Activated CD4-positive, alpha-beta T cell treated with anti-CD3 and anti-CD28 coated beads for 4 hours (primary cell): ENCODE results near the gene TAF3.

Source experiments
- DNase-seq, 2 donors: peaks; one replicate each; pipeline ENCODE4 v3.0.0-alpha.2; 2020

Gene TAF3

GRCh38 chr10:8036506-8037198, 218.3 kb downstream of the TAF3 start:
- no peak for DNase-seq

- DNase-seq: no peak
Observed at GRCh38 chr10:8037199-8037801, 219.0 kb downstream of the TAF3 start.

GRCh38 chr10:8037941-8038894, 219.9 kb downstream of the TAF3 start:
- no peak for DNase-seq

GRCh38 chr10:8039321-8039881, 221.1 kb downstream of the TAF3 start:
- no peak for DNase-seq

GRCh38 chr10:8040651-8041050, 222.3 kb downstream of the TAF3 start:
- DNase-seq: no peak

GRCh38 chr10:8041284-8041991, 223.1 kb downstream of the TAF3 start:
- no peak for DNase-seq

- no peak for DNase-seq
Observed at GRCh38 chr10:8041992-8042720, 223.9 kb downstream of the TAF3 start.

- DNase-seq: no peak
Observed at GRCh38 chr10:8042721-8043568, 224.6 kb downstream of the TAF3 start.

GRCh38 chr10:8043569-8044306, 225.4 kb downstream of the TAF3 start:
- DNase-seq: no peak

- no peak for DNase-seq
Observed at GRCh38 chr10:8044331-8044907, 226.1 kb downstream of the TAF3 start.

- DNase-seq: no peak
Observed at GRCh38 chr10:8044908-8045725, 226.8 kb downstream of the TAF3 start.

GRCh38 chr10:8045726-8046494, 227.6 kb downstream of the TAF3 start:
- no peak for DNase-seq

- no peak for DNase-seq
Observed at GRCh38 chr10:8047452-8048280, 229.4 kb downstream of the TAF3 start.

GRCh38 chr10:8048281-8049008, 230.1 kb downstream of the TAF3 start:
- DNase-seq: peak; percentile 61 to 72

GRCh38 chr10:8049045-8049864, 230.9 kb downstream of the TAF3 start:
- no peak for DNase-seq
